ENCODE data around the gene CLEC11A. TPM values are rescaled to one million over a fixed set of nuclear protein-coding genes. Genes with fewer than 3 reads are reported as not detected.

The CLEC11A gene, protein sequence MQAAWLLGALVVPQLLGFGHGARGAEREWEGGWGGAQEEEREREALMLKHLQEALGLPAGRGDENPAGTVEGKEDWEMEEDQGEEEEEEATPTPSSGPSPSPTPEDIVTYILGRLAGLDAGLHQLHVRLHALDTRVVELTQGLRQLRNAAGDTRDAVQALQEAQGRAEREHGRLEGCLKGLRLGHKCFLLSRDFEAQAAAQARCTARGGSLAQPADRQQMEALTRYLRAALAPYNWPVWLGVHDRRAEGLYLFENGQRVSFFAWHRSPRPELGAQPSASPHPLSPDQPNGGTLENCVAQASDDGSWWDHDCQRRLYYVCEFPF
- 10 to 100 TPM; 22.8 to 39.3 (median 25.6) TPM for polyA plus RNA-seq (ENCODE audit: insufficient read length in 4 of 4)

GRCh38 chr19:50723069-50723468, at the start of gene CLEC11A:
Gene CLEC11A, plus strand, starts transcription at chr19:50723364. Its CDS starts 162 bp downstream, at chr19:50723526.
- no peak for DNase-seq (ENCODE audit: low read depth in 4 of 4, low spot score in 3 of 4)

- DNase-seq (ENCODE audit: low read depth in 4 of 4, low spot score in 3 of 4): no peak
Observed at GRCh38 chr19:50676625-50677197, 46.5 kb upstream of the CLEC11A start.

DNA sequence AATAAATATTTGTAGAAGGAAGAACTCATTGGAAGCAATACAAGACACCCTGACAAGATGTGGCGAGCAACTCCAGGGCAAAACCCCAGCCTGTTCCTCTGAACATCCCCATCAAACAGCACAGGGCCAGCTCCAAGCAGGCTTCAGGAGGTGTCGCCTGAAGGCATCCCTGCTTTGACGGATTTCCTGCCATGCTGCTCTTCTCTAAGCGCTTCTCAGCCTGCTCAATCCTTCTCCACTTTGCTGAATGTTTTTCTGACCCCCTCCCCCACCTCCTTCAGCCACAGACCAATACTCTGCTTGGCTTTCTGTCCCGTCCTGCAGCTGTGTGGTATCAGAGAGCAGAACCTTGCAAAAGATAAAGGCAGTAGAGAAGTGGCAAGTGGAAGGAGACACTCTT, 45.5 kb upstream of the CLEC11A start:
- no peak for DNase-seq (ENCODE audit: low read depth in 4 of 4, low spot score in 3 of 4)

GRCh38 chr19:50678323-50678722, 44.8 kb upstream of the CLEC11A start:
- no peak for DNase-seq (ENCODE audit: low read depth in 4 of 4, low spot score in 3 of 4)

DNA sequence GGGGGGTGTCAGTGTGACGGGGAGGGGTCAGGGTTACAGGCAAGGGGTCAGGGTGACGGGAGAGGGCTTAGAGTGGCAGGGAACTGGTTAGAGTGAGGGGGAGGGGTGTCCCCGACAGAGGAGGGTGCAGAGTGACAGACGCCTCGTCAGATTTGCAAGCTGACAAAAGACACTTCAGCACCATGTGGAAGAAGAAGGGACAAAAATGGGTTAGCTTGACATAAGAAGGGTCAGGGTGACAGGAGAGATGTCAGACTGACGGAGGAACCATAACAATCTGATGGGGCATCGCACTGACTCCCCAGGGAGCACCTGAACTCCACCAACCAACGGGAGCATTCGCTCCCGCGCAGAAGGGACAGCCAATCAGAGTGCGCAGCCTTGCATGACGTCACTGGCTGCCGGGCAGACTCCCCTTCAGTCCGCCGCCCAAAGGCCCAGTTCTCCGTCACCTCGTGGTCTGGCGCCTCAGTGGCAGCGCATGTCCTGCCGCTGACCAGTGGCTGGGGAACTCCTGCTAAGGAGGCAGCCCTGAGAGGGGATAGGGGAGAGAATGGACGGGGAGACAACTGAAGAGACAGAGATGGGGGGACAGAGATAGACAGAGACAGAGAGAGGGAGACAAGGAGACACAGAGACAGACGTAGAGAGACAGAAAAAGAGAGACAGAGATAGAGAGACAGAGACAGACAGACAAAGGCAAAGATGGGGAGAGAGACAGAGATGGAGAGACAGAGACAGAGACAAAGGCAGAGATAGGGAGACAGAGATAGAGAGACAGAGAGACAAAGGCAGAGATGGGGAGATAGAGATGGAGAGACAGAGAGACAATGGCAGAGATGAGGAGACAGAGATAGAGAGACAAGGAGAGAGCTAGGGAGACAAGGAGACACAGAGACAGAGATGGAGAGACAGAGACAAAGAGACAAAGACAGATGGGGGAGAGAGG, 43.7 kb upstream of the CLEC11A start:
- DNase-seq (ENCODE audit: low read depth in 4 of 4, low spot score in 3 of 4): peak in 2 of 4 donors; percentile 46 to 60

GRCh38 chr19:50686310-50687032, 36.7 kb upstream of the CLEC11A start:
- no peak for DNase-seq (ENCODE audit: low read depth in 4 of 4, low spot score in 3 of 4)

DNA sequence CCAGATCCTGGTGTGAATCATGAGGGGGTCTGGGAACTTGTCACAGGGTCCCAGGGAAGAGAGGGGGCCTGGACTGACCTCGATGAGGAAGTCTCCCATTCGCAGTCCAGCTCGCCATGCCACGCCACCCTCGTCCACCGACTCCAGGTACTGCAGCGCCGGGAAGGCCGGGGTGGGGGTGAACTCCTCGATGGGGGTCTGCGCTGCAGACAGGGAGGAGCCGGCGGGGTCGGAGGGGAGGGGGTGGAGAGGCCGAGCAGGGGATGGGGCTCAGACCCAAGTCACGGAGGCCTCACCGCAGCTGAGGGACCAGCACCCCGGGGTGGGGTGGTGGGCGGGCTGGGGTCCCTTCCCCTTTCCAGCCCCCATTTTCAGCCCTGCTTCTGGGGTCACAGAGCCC, 34.4 kb upstream of the CLEC11A start:
- no peak for DNase-seq (ENCODE audit: low read depth in 4 of 4, low spot score in 3 of 4)

DNA sequence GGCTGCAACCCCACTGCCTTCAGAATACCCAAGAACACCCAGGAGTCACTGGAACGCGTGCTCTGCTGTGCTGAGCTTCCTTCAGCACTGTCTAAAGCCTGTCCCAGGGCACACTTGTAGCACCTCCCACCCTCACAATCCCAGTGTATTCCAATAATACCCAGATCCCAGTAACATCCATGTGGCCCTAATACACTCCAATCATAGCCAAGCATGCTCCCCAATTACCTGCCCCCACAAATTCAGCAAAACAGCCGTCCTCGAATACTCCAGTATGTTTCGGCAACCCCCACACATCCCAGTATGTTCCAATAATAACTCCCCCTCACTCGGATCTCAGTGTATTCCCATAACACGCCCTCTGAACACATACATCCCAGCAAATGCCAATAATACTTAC, 32.7 kb upstream of the CLEC11A start:
- DNase-seq (ENCODE audit: low read depth in 4 of 4, low spot score in 3 of 4): no peak

DNA sequence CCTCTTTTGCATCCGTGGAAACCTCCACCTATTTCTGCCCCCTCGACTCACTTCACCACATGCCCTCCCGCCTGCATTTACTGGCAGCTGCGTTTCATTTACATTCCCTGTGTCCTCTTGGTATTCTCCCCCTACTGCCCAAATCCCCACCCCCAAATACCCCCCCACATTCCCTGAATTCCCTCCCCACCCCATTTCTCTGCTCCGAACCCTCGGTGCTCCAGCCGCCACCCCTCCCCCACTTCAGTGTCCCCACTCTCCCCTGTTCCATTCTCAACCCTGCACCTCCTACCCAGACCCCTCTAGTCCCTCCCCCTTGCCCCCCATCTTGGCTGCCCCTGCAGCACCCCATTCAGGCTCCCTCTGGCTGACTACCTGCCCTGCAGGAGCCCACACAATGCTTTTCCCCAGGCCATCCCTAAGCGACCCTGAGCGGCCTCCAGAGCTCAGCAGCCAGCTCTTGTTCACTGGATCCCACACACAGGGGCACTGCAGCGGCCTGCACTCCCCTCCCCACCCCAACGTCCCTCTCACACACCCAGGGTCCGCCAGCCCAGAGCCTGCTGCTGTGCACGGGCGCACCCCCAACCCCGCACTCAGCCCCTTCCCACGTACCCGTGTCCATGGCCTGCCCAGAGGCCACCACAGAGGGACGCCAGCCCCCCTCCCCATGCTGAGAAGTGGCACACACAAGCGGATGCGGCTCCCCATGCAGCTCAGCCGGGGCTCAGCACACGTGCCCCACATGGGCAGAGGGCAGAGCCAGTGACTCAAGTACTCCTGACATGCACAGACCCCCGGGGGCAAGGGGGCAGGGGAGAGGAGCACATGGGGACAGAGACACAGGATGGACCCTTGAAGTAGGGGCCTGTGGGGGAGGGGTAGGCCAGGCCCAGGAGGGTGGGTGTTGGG, 29.8 kb upstream of the CLEC11A start:
- no peak for DNase-seq (ENCODE audit: low read depth in 4 of 4, low spot score in 3 of 4)

- DNase-seq (ENCODE audit: low read depth in 4 of 4, low spot score in 3 of 4): no peak
Observed at GRCh38 chr19:50694815-50695145, 28.4 kb upstream of the CLEC11A start.

DNA sequence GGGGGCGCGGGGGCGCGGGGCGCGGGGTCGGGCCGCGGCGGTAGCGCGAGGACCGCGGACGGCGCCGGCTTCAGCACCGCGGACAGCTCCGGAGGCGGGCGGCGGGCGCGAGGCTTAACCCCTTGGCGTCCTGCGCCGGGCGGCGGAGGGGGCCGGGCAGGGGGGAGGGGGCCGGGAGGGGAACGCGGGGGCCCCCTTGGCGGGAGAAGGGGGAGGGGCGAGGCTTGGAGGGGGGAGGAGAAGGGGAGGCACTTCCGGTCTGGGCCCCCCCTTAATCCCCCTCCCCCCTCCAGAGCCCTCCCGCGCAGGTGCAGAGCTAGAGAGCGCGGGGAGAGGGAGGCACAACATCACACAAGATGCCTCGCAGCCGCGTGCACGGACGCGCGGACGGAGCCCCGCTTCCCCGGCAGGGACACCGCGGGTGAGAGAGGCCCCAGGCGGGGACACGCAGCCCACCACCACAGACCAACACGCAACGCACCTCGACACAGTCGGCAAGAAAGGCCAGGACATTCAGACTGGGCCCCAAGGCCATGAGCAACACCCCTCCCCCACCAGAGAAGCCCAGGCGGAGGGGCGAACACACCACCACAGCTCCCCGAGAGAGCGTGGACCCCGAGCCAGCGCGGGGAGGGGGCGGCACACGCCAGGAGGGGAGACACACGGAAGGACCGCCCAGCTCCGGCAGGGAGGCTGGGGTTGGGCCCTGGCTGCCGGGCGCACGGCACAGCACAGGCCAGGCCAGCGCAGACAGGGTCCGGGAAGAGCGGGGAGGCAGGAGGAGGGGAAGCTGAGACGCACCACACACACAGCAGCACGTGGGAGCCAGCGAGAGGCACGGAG, 27.7 kb upstream of the CLEC11A start:
- no peak for DNase-seq (ENCODE audit: low read depth in 4 of 4, low spot score in 3 of 4)

GRCh38 chr19:50696094-50696483, 27.1 kb upstream of the CLEC11A start:
- DNase-seq (ENCODE audit: low read depth in 4 of 4, low spot score in 3 of 4): no peak

GRCh38 chr19:50697414-50698124, 25.6 kb upstream of the CLEC11A start:
- DNase-seq (ENCODE audit: low read depth in 4 of 4, low spot score in 3 of 4): no peak

DNA sequence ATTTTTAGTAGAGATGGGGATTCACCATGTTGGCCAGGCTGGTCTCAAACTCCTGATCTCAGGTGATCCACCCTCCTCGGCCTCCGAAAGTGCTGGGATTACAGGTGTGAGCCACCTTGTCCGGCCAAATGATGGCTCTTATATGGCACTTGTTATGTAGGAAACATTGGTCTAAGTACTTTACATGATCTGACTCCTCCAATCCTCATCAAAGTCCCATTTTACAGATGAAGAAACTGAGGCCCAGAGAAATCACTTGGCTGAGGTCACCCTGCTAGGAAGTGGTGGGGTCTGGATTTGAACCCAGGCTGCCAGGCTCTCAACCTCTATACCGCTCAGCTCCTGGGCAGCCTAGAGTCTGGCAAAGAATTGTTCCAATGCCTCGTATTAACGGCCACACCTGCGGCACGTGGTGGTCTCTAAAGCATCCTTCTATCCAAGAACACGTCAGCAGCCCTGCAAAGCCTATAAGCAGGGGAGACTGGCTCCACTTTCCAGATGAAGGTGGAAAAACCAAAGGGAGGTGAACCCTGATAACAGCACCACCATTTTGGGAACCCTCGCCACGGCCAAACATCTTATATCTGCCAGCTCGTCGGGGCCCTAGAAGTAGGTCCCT, 21.7 kb upstream of the CLEC11A start:
- no peak for DNase-seq (ENCODE audit: low read depth in 4 of 4, low spot score in 3 of 4)

- DNase-seq (ENCODE audit: low read depth in 4 of 4, low spot score in 3 of 4): no peak
Observed at GRCh38 chr19:50702158-50702870, 20.9 kb upstream of the CLEC11A start.

GRCh38 chr19:50702871-50703829, 20.0 kb upstream of the CLEC11A start:
- DNase-seq (ENCODE audit: low read depth in 4 of 4, low spot score in 3 of 4): no peak
